GM12865 (cell line): ENCODE measurements around the gene LARP1.

ENCODE experiments used
- DNase-seq: peaks from one replicate; pipeline ENCODE4 v3.0.0; 2010; ENCODE audit warnings: low read depth
- H3K4me3 ChIP-seq: 2 replicates; pipeline ENCODE4 v1.5.1; 2011; ENCODE audit warnings: mild to moderate bottlenecking, low read depth, low read length, control low read depth
- TF ChIP-seq, protein P1 (sequence below): IDR thresholded peaks from 2 replicates; pipeline ENCODE4 v1.5.1; 2011; ENCODE audit warnings: low read length, control low read depth, low read depth, inconsistent platforms; ENCODE audit not compliant: insufficient read depth; ENCODE audit errors: missing control alignments

Gene LARP1

DNA sequence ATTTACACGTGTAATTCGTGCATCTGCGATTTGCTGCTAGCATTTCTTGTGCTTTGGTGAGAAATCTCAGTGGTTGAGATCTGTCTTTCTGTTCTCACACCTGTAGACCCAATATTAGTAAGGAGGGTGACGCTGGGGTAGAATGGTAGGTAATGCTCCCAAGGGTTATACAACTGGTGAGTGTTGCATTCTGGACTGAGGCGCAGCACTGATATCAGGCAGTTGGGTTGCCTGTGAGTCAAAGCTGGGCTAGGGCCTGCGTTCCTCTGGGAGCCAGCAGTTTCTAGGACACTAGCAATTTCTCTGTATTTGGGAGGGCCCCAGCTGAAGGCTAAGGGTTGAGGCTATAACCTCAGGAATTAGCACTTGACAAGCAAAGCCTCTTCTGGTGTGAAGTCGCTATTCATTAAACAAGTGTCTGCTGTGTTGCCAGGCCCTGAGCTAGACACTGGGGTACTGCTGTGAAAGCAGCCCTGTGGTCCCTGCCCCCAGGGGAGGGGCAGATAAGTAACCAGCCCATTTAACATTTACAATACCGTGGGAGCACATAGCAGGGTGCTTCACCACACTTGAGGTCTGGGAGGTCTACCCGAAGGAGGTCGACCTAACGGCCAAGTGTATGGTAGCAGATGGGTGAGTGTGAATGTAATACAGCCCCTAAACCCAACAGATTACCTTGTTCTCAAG is 28.7 kb downstream of the LARP1 start:
- peak; percentile 86 for DNase-seq
- TF ChIP-seq, protein P1, sequence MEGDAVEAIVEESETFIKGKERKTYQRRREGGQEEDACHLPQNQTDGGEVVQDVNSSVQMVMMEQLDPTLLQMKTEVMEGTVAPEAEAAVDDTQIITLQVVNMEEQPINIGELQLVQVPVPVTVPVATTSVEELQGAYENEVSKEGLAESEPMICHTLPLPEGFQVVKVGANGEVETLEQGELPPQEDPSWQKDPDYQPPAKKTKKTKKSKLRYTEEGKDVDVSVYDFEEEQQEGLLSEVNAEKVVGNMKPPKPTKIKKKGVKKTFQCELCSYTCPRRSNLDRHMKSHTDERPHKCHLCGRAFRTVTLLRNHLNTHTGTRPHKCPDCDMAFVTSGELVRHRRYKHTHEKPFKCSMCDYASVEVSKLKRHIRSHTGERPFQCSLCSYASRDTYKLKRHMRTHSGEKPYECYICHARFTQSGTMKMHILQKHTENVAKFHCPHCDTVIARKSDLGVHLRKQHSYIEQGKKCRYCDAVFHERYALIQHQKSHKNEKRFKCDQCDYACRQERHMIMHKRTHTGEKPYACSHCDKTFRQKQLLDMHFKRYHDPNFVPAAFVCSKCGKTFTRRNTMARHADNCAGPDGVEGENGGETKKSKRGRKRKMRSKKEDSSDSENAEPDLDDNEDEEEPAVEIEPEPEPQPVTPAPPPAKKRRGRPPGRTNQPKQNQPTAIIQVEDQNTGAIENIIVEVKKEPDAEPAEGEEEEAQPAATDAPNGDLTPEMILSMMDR: no peak
- no peak overlapping the region for H3K4me3 ChIP-seq

DNA sequence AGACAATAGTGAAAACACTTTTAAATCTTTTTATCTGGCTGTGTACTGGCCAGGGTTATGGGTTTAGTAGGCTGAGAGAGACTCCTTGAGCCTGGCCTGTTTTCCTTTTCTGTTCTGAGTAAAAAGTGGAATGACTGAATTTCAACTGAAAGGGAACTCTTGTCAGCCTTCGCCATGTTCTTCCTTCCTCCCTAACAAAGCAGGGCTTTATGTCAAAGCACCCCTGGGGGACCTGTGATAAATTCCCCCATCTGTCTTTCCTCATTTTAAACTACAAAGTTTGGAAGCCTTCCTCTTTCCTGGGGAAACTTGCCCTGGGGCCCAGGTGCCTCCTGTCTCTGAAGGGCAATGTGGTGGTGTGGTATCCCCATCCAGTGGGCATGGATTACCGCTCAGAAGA is 29.7 kb downstream of the LARP1 start:
- DNase-seq: peak; percentile 44
- TF ChIP-seq, protein P1: no peak
- no peak overlapping the region for H3K4me3 ChIP-seq

DNA sequence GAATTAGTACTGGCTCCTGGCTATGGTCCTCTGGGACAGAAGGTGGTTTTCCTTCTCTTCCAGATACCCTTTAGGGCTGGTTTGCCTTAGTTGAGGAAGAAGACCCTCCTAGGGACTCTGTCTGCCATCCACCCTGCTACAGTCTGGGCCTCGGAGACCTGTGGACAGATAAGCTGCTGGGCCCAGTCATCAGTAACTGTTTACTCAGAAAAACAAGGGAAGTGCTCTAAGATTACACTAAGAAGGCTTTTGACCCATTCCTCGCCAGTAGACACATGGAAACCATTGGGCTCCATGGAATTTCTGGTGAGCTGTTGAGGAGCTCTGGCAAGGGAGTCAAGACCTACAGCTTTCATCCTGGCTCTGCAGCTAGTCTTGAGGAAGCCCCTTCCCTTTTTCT is 31.2 kb downstream of the LARP1 start:
- no peak overlapping the region for H3K4me3 ChIP-seq
- DNase-seq: no peak
- TF ChIP-seq, protein P1: no peak

DNA sequence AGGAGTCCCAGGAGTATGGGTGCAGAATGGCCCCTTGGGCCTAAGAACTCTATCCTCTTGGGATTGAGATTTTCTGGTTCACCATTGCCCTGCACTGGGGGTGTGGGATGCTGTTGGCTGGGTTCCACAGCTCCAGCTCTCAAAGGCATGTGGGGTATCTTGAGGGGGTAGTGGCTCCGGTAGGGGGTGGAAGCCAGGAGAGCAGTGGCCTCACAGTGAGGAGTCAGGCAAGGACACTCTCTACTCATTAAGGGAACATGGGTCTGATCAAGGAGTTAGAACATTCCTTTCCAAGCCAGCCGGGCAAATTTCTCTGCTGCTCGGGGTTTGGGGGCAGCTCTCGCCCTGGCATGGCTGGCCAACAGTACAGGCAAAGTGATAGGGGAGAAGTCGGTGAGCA is 33.0 kb downstream of the LARP1 start:
- TF ChIP-seq, protein P1: no peak
- no peak for DNase-seq
- no peak overlapping the region for H3K4me3 ChIP-seq

DNA sequence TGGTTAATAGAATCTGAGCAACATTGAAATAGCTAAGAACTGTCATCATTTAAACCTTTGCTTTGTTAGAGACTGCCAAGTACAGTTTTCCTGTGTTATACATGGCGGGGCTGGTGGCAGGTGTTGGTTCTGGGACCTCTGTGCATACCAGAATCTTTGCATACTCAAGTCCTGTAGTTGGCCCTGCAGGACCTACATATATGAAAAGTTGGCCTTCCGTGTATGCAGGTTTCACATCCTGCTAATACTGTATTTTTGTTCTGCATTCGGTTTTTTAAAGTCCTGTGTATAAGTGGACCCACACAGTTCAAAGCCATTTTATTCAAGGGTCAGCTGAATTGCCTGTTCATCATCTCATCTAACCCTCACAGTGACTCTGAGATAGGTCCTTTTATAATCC is 36.4 kb downstream of the LARP1 start:
- H3K4me3 ChIP-seq: no peak overlapping the region
- peak; percentile 59 for DNase-seq
- TF ChIP-seq, protein P1: no peak

DNA sequence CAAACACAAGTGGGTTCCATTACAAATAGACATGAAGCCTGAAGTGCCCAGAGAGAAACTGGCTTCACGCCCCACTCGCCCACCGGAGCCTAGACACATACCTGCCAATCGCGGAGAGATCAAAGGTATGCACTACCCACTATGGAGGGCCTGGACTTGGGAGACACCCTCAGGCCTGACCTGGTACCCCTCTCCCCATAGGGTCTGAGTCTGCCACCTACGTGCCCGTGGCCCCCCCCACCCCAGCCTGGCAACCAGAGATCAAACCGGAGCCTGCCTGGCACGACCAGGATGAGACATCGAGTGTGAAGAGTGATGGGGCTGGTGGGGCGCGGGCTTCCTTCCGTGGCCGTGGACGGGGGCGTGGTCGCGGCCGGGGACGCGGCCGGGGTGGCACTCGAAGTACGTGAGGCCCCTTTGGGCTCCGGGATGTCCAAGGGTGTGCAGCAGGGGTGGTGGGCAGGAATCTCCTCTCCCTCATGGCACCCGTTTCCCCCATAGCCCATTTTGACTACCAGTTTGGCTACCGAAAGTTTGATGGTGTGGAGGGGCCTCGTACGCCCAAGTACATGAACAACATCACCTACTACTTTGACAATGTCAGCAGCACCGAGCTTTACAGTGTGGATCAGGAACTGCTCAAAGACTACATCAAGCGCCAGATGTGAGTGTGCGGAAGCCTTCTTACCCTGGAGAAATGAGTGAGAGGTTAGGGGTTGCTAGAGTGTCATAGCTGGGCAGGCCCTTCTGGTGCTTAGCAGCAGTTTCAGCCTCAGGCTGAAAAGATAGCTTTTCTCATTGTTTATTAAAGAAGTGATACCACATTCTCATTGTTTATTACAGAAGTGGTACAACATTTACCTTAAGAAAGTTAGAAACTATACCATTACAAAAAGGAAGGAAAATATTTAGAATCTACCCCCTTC is 38.7 kb downstream of the LARP1 start:
- H3K4me3 ChIP-seq: no peak overlapping the region

More for the DNA sequence above, 38.7 kb downstream of the LARP1 start:
- TF ChIP-seq, protein P1: no peak
- DNase-seq: no peak
